DND-41 (cell line): ENCODE measurements around the gene ICOS.

Experiments used
- ATAC-seq: fragments of 200-7000 bp; cut with Tn5 transposase; 3 replicates; pipeline ENCODE4 v1.9.1; 2021; ENCODE audit warnings: low read depth; ENCODE audit not compliant: insufficient read depth
- DNase-seq: peaks from one replicate; pipeline ENCODE4 v3.0.0-alpha.2; 2020
- H2AFZ ChIP-seq: 2 replicates; pipeline ENCODE4 v1.6.0; 2012; ENCODE audit warnings: low read depth, low read length
- H3K27ac ChIP-seq: 2 replicates; pipeline ENCODE4 v1.5.1; 2012; ENCODE audit warnings: low read length, inconsistent platforms
- H3K27me3 ChIP-seq: fragments of 200-600 bp; sonication (generic); 2 replicates; pipeline ENCODE4 v1.6.0; 2012; ENCODE audit warnings: low read length, mild to moderate bottlenecking, inconsistent platforms; ENCODE audit not compliant: insufficient read depth, poor library complexity
- H3K36me3 ChIP-seq: 2 replicates; pipeline ENCODE4 v1.5.1; 2012; ENCODE audit warnings: low read length, inconsistent platforms; ENCODE audit not compliant: insufficient read depth
- H3K4me1 ChIP-seq: 2 replicates; pipeline ENCODE4 v1.5.1; 2012; ENCODE audit warnings: mild to moderate bottlenecking, low read length; ENCODE audit not compliant: insufficient read depth
- H3K4me2 ChIP-seq: 2 replicates; pipeline ENCODE4 v1.6.0; 2012; ENCODE audit warnings: mild to moderate bottlenecking, moderate library complexity, low read length, inconsistent platforms; ENCODE audit not compliant: insufficient read depth
- H3K4me3 ChIP-seq, 2 experiments: fragments of 200-600 bp in 1 of 2; shearing (Covaris generic) in 1 of 2; 2 replicates each; pipeline ENCODE4 v1.5.1; 2012 to 2016; ENCODE audit warnings: inconsistent platforms in 2 of 2, low read length in 2 of 2, mild to moderate bottlenecking in 2 of 2, low read depth in 1 of 2, moderate library complexity in 1 of 2
- H3K79me2 ChIP-seq: 2 replicates; pipeline ENCODE4 v1.6.0; 2012; ENCODE audit warnings: low read length, inconsistent platforms; ENCODE audit not compliant: insufficient read depth
- H3K9ac ChIP-seq: 2 replicates; pipeline ENCODE4 v1.6.0; 2012; ENCODE audit warnings: low read depth, mild to moderate bottlenecking, inconsistent platforms, low read length, moderate library complexity
- H3K9me3 ChIP-seq: 2 replicates; pipeline ENCODE4 v1.5.1; 2012; ENCODE audit warnings: low read length, moderate library complexity, mild to moderate bottlenecking, inconsistent platforms; ENCODE audit not compliant: insufficient read depth, severe bottlenecking
- H4K20me1 ChIP-seq: 2 replicates; pipeline ENCODE4 v1.6.0; 2012; ENCODE audit warnings: low read length; ENCODE audit not compliant: insufficient read depth
- CTCF ChIP-seq: IDR thresholded peaks from 2 replicates; pipeline ENCODE4 v1.5.1; 2012; ENCODE audit warnings: borderline replicate concordance, low read length, moderate library complexity, mild to moderate bottlenecking; ENCODE audit not compliant: poor library complexity, severe bottlenecking; ENCODE audit errors: extremely low read depth
- EZH2 ChIP-seq: IDR thresholded peaks from 3 replicates; pipeline ENCODE4 v1.6.1; 2012; ENCODE audit warnings: borderline replicate concordance, low read depth, mild to moderate bottlenecking, moderate library complexity, low read length, inconsistent platforms; ENCODE audit not compliant: severe bottlenecking

The ICOS gene

GRCh38 chr2:203973000-203973399 is 36.4 kb downstream of the ICOS start:
- TF ChIP-seq EZH2 (no peak), CTCF (no peak)
- no peak for ATAC-seq
- H3K4me1 ChIP-seq: no peaks in the 10 kb centered on the region
- H4K20me1 ChIP-seq: no peaks in the 10 kb centered on the region
- H3K27me3 ChIP-seq: no peaks in the 10 kb centered on the region
- no peak overlapping the region for H3K9ac ChIP-seq
- DNase-seq: no peak
- H3K9me3 ChIP-seq: no peaks in the 10 kb centered on the region
- no peak overlapping the region for H3K27ac ChIP-seq
- no peak overlapping the region for H3K4me3 ChIP-seq
- H2AFZ ChIP-seq: no peak overlapping the region
- H3K79me2 ChIP-seq: no peaks in the 10 kb centered on the region
- H3K4me2 ChIP-seq: no peak overlapping the region
- no peaks in the 10 kb centered on the region for H3K36me3 ChIP-seq

- no peak overlapping the region for H3K4me2 ChIP-seq
- DNase-seq (no peak), ATAC-seq (no peak)
- no peaks in the 10 kb centered on the region for H3K27me3 ChIP-seq
- H3K36me3 ChIP-seq: no peaks in the 10 kb centered on the region
- H3K4me3 ChIP-seq: no peak overlapping the region
- no peak overlapping the region for H2AFZ ChIP-seq
- no peaks in the 10 kb centered on the region for H3K79me2 ChIP-seq
- TF ChIP-seq EZH2 (no peak), CTCF (no peak)
- no peak overlapping the region for H3K9ac ChIP-seq
- no peaks in the 10 kb centered on the region for H3K4me1 ChIP-seq
- no peak overlapping the region for H3K27ac ChIP-seq
- no peaks in the 10 kb centered on the region for H3K9me3 ChIP-seq
- H4K20me1 ChIP-seq: no peaks in the 10 kb centered on the region
Measured at GRCh38 chr2:203973676-203974075, 37.1 kb downstream of the ICOS start.

GRCh38 chr2:203975912-203976311 is 39.3 kb downstream of the ICOS start:
- Histone ChIP-seq H3K27ac (no peak overlapping the region), H2AFZ (0 out of 2 replicates have a peak overlapping the region, but pooled peaks have one; percentile 5), H4K20me1 (no peaks in the 10 kb centered on the region), H3K4me1 (no peaks in the 10 kb centered on the region), H3K9ac (no peak overlapping the region), H3K4me2 (no peak overlapping the region), H3K4me3 (no peak overlapping the region), H3K79me2 (no peaks in the 10 kb centered on the region), H3K27me3 (no peaks in the 10 kb centered on the region), H3K9me3 (no peaks in the 10 kb centered on the region), H3K36me3 (no peaks in the 10 kb centered on the region)
- ATAC-seq: no peak
- TF ChIP-seq EZH2 (no peak), CTCF (no peak)
- DNase-seq: no peak

GRCh38 chr2:203982276-203982675 is 45.7 kb downstream of the ICOS start:
- ATAC-seq: no peak
- Histone ChIP-seq H3K4me3 (no peak overlapping the region), H3K36me3 (no peaks in the 10 kb centered on the region), H3K9ac (no peak overlapping the region), H3K4me2 (no peak overlapping the region), H3K27ac (no peak overlapping the region), H3K27me3 (no peaks in the 10 kb centered on the region), H3K4me1 (no peaks in the 10 kb centered on the region), H4K20me1 (no peaks in the 10 kb centered on the region), H3K79me2 (no peaks in the 10 kb centered on the region), H2AFZ (no peak overlapping the region), H3K9me3 (no peaks in the 10 kb centered on the region)
- DNase-seq: no peak
- no peak for TF ChIP-seq EZH2
- TF ChIP-seq CTCF: no peak
